Ovary (tissue), 3 donors: ENCODE results near the gene GPR55.

Source experiments
- CTCF ChIP-seq, 3 donors: fragments of 450-650 bp in 2 of 3; fragments of 200-600 bp in 1 of 3; IDR thresholded peaks; one replicate each; pipeline versions ENCODE4 v1.5.1 to v1.8.0; 2016 to 2022; ENCODE audit warnings: antibody characterized with exemption in 3 of 3, mild to moderate bottlenecking in 1 of 3
- EP300 ChIP-seq: sonication (generic); formaldehyde crosslinking; IDR thresholded peaks from one replicate; pipeline ENCODE4 v1.6.1; 2017; ENCODE audit warnings: antibody characterized with exemption
- POLR2A ChIP-seq: fragments of 450-650 bp; IDR thresholded peaks from one replicate; pipeline ENCODE4 v1.6.1; 2017; ENCODE audit warnings: antibody characterized with exemption, mild to moderate bottlenecking, moderate library complexity
- donor health status: DM: no; HTN: no; CAD: no.

DNA sequence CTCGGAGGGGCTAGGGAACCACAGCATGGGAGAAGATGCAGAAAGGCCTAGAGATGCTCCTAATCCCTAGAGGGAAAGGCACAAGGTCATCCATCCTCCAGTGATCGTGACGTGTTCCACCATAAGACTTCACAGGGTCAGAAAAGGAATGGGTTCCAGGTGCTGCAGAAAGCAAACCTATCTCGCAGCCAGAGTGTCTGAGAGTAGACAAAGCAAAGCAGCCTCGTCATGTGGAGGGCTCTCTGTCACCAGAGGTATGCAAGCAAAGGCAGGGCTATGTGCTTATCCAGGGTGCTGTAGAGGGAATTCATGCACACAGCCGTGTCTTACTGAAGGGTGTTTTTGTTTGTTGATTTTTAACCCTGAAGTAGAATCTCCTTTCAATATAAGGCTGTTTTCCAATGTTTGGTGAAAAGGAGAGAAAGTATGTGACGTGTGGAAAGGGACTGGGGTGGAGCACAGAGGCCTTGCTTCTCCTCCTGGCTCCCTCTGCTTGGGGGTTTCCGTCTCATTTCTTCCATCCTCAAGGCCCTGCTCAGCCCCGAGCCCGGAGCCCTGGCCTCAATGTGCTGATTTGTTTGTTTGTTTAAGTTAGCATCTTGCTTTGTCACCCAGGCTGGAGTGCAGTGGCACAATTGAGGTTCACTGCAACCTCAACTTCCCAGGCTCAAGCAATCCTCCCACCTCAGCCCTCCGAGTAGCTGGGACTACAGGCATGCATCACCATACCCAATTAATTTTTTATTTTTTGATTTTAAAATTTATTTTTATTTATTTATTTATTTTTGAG lies 3.0 kb downstream of the GPR55 start:
- TF ChIP-seq EP300 (no peak), CTCF (IDR thresholded peaks at IDR 0.05) (no peak), POLR2A (no peak)
